SJCRH30 (cell line): ENCODE results near the gene SPINK8. TPM values are rescaled to one million over a fixed set of nuclear protein-coding genes. Genes with fewer than 3 reads are reported as not detected.

Source experiments
- total RNA-seq: library from RNA; depleted of rRNA; stranded (reverse); fragments of >200 nt; shearing (Covaris generic); gene quantifications from 2 replicates; pipeline ENCODE4 v1.2.3, GENCODE V29; 2014; rRNA removed

Gene SPINK8
- total RNA-seq, 1 experiment from 2014 or later = not detected

Other genes starting within 250 kb of the SPINK8 start
- 83.1 and 92.0 TPM in 2 replicates for gene CDC25A, start 145.2 kb downstream of the SPINK8 start, total RNA-seq
- gene CAMP, start 110.2 kb downstream of the SPINK8 start, total RNA-seq = 0.45 and 0.48 TPM in 2 replicates
- 9.8 and 9.9 TPM in 2 replicates for gene ZNF589, start 92.6 kb downstream of the SPINK8 start, total RNA-seq
- gene NME6, start 32.3 kb downstream of the SPINK8 start, total RNA-seq = 28.2 and 30.9 TPM in 2 replicates
- 0.30 and 0.35 TPM in 2 replicates for gene FBXW12, start 38.6 kb upstream of the SPINK8 start, total RNA-seq
- 23.4 and 45.0 TPM in 2 replicates for gene PLXNB1, start 96.4 kb upstream of the SPINK8 start, total RNA-seq
- gene CCDC51, start 106.5 kb upstream of the SPINK8 start, total RNA-seq = 11.3 and 12.0 TPM in 2 replicates
- 491 and 498 TPM in 2 replicates for gene TMA7, start 106.6 kb upstream of the SPINK8 start, total RNA-seq
- 12.4 and 12.8 TPM in 2 replicates for gene ATRIP, start 113.1 kb upstream of the SPINK8 start, total RNA-seq
- 74.9 and 78.1 TPM in 2 replicates for gene SHISA5, start 170.5 kb upstream of the SPINK8 start, total RNA-seq
- 8.0 and 8.3 TPM in 2 replicates for gene PFKFB4, start 223.1 kb upstream of the SPINK8 start, total RNA-seq
- gene UCN2, start 230.1 kb upstream of the SPINK8 start, total RNA-seq = 0.14 TPM in 1 of 2 replicates, not detected in the other